GM21723 (cell line): Measurements from ENCODE around the gene CFAP45.

Experiments
- ATAC-seq: cut with Tn5 transposase; IDR thresholded peaks from one replicate; pipeline ENCODE4 v1.9.1; 2021; ENCODE audit warnings: mild to moderate bottlenecking, moderate library complexity; ENCODE audit not compliant: unreplicated experiment

The CFAP45 gene

GRCh38 chr1:159900086-159900680, at the start of gene CFAP45:
TSS of gene CFAP45 (minus strand) at chr1:159900165. CDS start at chr1:159900098, 67 bp downstream.
- no peak for ATAC-seq

DNA sequence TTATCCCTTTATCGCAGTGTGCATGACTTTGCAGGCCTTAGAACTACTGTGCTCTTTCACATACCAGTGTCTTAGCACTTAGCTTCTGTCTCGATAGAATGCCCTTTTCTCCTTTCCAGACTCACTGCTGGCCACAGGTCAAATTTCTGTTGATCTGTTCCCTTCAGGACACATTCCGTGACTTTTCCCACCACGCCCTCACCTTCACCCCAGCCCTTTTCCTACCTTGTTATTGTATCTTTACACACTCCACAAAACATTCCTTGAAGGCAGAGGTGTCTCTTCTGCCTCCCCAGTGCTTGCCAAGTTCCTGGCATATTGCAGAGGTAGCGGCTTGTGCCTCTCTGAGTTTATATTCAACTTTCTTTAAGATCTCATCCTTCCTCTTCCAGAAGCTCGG, 49.2 kb upstream of the CFAP45 start:
- no peak for ATAC-seq

- ATAC-seq = no peak
These were observed 48.0 kb upstream of the CFAP45 start for GRCh38 chr1:159947942-159948341.

DNA sequence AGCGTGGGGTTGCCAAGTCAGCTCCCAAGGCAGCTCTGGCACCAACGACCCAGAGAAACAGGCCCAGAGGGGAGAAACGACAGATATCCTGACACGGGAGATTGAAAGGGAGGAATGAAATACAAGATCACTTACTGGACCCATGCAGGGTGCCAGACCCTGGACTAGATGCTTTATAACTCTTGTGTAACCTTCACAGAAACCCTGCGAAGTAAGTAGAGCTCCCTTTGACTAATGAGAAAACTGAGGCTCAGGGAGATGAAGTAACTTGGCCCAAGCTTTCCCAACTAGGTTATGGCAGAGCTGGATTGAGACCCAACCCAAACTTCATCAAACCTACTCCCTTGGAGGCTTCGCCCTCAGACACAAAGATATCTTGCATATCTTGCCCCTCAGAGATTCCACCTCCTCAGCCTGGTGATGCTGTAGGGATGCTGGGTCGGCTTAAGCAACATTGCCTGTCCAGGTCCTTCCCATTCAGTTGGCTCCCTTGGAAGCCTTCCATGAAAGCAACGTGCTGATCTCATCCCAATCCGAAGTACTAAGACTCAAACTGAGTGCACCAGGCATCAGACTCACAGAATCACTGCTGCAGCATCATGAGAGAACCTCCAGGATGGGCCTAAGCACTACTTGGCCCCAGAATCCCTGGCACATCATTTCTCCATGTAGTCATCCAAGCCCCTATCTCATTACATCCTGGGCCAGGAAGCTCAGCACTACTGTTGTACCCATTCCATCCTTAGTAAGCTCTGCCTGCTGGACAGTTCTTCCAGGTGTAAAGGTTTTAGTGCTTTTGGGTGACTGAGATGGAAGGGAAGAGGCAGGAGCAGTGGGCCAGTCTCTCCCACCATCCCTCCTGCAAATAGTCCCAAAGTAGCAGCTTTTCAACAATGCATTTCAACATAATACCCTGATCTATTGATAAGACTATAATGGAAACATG, 46.5 kb upstream of the CFAP45 start:
- no peak for ATAC-seq

- no peak for ATAC-seq
These were observed 45.7 kb upstream of the CFAP45 start, which contains the start of gene IGSF9 for GRCh38 chr1:159945483-159946241. TSS of gene IGSF9 (minus strand) at chr1:159945613. CDS start at chr1:159943454, 2,159 bp downstream.

DNA sequence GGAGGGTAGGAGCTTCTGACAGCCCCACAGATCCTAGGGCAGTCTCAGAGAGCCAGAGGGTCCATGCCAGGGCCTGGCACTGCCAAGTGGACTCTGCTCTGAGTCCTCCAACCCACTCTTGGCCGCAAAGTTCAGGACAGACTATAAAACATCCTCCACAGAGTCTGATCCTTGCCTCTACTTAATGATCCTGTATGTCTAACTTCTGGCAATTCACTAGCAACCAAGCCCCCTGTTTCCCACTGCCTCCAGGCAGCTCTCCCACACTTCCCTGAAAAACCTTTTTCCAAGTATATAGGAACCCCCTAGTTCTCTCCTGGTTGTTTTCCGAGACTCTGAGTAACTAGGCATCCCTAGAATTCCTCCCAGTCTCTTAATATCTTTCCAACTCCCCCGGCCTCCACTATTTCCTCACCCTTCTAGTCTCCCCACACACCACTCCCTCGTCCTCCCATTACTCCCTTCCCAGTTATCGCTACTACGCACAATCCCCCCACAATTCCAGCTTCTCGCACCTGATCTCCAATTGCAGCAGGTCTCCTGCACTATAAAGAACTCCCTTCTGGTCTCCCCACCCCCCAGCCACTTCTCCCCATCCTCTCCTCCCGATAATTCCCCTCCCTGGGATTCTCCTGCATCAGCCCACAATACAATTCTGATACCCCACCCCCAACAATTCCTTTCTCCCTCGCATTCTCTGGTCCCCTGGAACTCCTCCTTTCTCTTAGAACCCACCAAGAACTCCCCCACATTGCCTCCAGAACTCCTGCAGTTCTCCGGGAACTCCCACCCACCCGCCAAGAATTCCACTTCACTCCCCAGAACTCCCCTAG, 44.9 kb upstream of the CFAP45 start:
- no peak for ATAC-seq

DNA sequence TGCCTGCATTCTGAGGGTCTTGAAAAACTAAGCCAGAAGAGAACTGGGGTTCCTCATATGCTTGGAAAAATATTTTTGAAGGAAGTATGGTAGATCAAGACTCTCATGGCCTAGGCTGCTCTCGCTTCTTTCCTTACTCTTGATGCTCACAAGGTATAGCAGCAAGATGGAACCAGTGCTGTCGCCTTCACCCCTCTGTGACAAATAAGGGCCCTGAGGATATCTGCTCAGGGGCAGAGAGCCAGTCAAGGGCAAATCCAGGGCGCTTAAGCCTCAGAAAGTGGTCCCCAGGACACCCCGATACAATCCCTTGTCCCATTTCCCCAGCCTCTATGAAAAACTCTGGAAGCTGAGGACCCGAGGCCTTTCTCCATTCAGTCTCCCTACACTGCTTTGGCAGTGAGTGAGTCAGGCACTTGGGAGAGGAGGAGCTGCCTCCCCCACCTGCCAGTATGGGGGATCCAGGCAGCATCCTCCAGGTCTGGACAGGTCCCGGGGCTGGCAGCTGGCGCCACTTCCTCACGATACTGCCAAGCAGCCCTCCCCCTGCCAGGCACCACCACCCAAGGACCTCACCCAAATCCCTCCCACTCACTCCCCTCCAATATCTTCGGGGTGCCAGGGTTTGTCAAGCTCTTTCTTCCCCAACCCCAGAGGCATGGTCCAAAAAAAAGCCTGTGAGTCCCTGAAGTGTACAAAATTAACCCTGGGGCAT, 44.1 kb upstream of the CFAP45 start:
- no peak for ATAC-seq

DNA sequence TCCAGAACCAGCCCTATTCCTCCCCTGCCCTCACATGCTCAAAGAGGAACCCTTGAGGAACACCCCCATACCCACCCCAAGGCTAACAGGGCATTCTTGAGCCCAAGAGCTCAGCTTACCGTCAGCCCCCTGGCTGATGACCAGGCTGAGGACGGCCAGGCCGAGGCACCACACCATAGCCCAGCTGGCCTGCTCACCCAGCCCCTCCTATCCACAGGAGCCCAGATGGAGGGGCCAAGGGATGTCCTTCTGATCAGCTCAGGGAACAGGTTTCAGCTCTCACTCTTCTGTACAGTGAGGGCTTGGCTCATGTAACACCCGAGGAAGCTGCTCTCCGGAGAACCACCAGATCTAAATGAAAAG, 43.3 kb upstream of the CFAP45 start:
- ATAC-seq = no peak

DNA sequence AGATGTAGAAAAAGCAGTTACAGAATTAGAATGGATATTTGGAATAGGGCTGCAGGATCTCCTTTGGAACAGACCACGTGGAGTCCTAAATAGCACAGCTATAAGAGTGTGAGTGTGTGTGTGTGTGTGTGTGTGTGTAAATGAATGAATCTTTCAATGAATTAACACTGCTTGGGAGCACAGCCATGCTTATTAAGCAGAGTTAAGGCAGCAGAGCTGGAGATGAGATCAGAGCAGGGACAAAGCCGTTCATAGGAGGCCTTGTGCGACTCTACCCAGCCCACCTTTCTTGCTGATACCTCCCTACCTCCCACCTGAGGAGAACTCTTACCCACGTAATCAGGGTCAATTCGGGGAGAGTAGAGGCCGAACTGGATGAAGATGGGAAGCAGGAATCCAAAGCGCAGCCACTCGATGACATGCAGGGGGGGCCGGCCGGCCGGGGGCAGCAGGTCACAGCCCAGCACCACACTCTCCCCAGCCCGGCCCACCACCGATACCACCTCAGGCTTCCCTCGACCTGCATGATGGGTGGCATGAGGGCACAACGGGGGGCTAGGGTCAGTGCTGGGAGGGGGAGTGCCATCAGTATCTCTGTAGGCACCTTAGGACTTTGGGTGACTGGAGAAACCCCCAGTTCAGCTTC, 42.8 kb upstream of the CFAP45 start:
- no peak for ATAC-seq

DNA sequence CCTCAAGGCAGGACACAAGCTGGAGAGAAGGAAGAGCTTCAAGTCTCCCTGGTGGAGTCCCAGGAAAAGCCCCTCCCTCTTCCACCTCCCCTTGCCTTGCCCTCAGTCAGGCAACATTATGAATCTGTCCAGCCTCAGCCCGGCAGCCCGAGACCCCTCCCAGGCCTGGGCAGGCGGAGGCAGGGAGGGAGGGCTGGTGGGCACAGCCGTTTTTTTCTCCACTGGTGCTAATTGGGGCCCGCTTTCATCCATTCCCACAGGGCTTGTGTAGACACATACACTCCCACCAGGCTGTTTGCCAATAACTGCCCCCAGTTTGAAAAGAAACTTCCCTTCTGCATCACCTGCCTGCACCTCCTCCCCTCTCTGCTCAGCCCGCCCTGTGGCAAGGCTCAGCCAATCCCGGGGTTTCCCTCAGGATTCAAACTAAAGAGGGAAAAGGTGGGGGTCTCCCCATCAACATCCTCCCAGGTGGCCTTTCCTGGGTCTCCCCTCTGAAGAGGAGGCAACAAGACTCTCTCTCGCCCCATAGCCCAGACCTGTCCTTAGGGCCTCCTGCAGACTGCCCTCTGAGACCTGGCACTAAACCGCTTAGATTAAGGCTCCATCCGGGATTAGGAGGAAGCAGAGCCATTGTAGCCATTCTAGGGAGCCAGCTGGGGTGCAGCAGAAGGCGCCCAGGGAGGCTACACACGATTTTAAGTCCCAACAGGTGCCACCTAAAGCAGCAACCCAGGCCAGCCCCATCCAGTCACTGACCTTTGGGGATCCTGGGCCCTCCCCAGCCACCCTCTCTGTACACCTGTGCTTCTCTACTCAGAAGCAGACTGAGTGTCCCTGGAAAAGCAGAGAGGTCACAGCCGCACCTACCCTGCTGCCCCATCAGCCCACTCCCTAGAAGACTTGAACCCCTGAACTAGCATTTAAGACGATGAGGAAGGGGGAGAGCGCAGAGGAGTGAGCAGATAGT, 41.9 kb upstream of the CFAP45 start:
- ATAC-seq = no peak

GRCh38 chr1:159941141-159941540, 41.2 kb upstream of the CFAP45 start:
- ATAC-seq = no peak

GRCh38 chr1:159940006-159940620, 40.1 kb upstream of the CFAP45 start:
- ATAC-seq = no peak

DNA sequence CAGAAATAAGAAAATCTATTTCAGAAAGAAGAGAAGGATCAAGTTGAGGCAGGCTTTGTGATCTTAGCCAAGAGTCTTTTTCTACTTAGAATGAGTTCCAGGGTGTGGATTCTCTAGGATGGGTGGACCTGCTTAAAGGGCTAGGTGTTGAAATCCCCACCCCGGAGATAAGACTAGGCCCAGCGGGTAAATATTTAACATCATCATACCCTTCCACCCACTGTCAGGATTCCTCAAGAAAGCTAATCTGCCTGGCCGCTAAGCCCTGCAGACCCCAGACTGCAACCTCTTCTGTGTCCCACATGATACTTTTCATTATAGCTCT, 39.7 kb upstream of the CFAP45 start:
- no peak for ATAC-seq

GRCh38 chr1:159938905-159939677, 39.1 kb upstream of the CFAP45 start:
- ATAC-seq = no peak

- ATAC-seq = no peak
These were observed 38.4 kb upstream of the CFAP45 start for GRCh38 chr1:159938211-159938852.

GRCh38 chr1:159937054-159937750, 37.2 kb upstream of the CFAP45 start:
- ATAC-seq = no peak
